HL-60 (cell line): ENCODE data around the gene GRM8.

ENCODE experiments used
- CTCF ChIP-seq: IDR thresholded peaks from one replicate; pipeline ENCODE4 v1.5.1; 2011; ENCODE audit warnings: low read length, control low read depth, inconsistent platforms; ENCODE audit not compliant: insufficient read depth
- GABPA ChIP-seq: IDR thresholded peaks from 2 replicates; pipeline ENCODE4 v1.6.1; 2012; ENCODE audit warnings: low read depth
- POLR2AphosphoS5 ChIP-seq: IDR thresholded peaks from 2 replicates; pipeline ENCODE4 v1.6.1; 2012; ENCODE audit warnings: low read depth
- REST ChIP-seq: IDR thresholded peaks from 2 replicates; pipeline ENCODE4 v1.6.1; 2012; ENCODE audit warnings: low read depth; ENCODE audit not compliant: insufficient replicate concordance
- SPI1 ChIP-seq: IDR thresholded peaks from 2 replicates; pipeline ENCODE4 v1.6.1; 2012; ENCODE audit warnings: low read depth, mild to moderate bottlenecking, borderline replicate concordance

GRCh38 chr7:126838194-126838593, 414.5 kb downstream of the GRM8 start:
- TF ChIP-seq POLR2AphosphoS5 (no peak), REST (no peak), CTCF (no peak), SPI1 (no peak), GABPA (no peak)
